Astrocyte of the cerebellum (primary cell): ENCODE data around the gene RIIAD1.

Experiments used
- DNase-seq: peaks from one replicate; pipeline ENCODE4 v3.0.0-alpha.2; 2011; ENCODE audit warnings: low read depth
- H3K4me3 ChIP-seq: 2 replicates; pipeline ENCODE4 v1.5.1; 2011; ENCODE audit warnings: mild to moderate bottlenecking, low read depth, low read length, moderate library complexity
- in situ Hi-C: cut with HindIII; loops from 2 replicates; pipeline ENCODE4 v1.10.0; 2017; ENCODE audit warnings: low sequenced_read_pairs
- TF ChIP-seq, protein P1 (sequence below): IDR thresholded peaks from 2 replicates; pipeline ENCODE4 v1.5.1; 2012; ENCODE audit warnings: low read length, low read depth, moderate library complexity, mild to moderate bottlenecking; ENCODE audit errors: missing control alignments

The RIIAD1 gene

DNA sequence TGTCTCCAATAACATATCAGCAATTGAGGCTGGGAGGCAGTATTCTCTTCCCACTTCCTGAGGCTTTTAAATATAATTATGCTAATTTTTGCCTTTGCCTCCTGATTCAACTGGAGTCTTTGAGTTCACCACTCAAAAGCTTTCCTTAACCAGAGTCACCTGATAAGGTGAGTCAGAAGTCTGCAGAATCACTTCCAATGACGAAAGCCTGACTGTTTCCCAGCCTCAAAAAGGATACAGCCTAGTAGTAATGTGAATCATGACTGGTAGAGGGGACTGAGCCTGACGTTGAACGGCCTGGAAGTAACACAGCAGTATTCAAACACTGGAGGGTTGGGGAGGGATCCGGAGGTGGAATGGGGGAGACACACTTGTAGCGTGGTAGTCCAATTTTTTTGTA lies 52.4 kb downstream of the RIIAD1 start:
- no peak overlapping the region for H3K4me3 ChIP-seq
- TF ChIP-seq, protein P1, sequence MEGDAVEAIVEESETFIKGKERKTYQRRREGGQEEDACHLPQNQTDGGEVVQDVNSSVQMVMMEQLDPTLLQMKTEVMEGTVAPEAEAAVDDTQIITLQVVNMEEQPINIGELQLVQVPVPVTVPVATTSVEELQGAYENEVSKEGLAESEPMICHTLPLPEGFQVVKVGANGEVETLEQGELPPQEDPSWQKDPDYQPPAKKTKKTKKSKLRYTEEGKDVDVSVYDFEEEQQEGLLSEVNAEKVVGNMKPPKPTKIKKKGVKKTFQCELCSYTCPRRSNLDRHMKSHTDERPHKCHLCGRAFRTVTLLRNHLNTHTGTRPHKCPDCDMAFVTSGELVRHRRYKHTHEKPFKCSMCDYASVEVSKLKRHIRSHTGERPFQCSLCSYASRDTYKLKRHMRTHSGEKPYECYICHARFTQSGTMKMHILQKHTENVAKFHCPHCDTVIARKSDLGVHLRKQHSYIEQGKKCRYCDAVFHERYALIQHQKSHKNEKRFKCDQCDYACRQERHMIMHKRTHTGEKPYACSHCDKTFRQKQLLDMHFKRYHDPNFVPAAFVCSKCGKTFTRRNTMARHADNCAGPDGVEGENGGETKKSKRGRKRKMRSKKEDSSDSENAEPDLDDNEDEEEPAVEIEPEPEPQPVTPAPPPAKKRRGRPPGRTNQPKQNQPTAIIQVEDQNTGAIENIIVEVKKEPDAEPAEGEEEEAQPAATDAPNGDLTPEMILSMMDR: no peak
- DNase-seq: no peak
- in situ Hi-C loops: no loop called here

DNA sequence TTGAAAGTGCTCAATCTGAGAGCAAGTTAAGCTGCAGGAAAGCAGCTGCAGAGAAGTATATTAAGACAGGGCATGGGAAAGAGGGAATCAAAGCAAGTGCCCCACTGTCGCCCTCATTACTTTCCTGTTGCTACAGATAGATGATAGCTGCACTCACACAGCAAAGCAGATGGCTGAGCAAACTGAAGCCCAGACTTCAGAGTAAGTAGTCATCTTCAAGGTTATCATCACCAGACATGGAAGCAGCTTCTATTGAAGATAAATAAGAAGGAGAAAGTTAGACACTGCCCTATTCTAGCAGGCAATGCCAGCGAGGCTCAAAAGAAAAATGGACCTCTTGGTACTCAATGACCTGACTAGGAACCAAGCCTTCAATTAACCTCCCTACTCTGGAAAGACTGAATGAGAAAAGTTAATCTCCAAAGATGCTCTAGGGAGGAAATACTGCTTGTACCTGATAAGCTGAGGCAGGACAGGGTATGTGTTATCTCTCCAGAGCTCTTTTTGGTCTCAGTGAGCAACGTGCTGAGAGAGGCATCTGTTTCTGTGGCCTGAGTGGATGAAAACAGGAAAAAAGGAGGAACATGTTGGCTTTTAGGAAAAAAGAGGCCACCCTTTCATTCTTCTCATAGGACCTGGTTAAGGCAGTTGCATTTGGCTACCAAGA lies 53.1 kb downstream of the RIIAD1 start:
- DNase-seq: no peak
- TF ChIP-seq, protein P1: no peak
- H3K4me3 ChIP-seq: no peak overlapping the region
- in situ Hi-C loops: no loop called here

DNA sequence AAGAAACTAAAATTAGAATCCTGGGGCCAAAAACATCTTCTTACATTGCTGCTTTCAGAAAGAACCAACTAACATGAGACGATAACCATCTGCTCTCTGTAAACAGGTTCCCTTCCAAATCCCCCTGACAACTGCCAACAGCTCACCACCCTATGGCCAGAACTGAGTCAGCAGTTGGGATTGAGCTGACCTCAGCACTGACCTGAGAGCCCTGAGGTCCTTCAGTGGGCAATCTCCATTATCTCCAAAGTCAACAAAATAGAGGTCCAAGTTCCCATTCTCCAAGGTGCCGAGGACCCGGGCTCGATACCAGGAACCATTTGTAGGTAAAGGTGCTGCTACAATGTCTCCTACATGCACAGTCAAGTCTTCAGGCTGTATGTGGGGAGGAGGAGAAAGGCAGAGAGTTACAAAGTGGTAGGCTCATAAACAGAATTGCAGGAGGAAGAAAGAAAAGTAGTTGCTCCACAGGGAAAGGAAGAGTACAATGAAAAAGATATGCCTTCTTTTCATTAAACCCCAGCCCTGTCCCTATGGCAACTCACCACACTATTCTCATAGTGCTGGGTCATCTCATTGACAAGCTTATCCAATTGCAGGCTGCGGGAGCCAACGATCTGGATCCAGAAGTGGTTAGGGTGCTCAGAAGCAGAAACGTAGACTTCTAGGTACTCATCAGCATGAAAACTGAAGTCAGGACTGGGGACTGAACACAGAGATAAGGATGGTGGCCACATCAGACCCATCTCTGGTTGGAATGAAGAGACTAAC lies 54.8 kb downstream of the RIIAD1 start:
- TF ChIP-seq, protein P1: no peak
- DNase-seq: no peak
- in situ Hi-C loops: no loop called here
- no peak overlapping the region for H3K4me3 ChIP-seq

DNA sequence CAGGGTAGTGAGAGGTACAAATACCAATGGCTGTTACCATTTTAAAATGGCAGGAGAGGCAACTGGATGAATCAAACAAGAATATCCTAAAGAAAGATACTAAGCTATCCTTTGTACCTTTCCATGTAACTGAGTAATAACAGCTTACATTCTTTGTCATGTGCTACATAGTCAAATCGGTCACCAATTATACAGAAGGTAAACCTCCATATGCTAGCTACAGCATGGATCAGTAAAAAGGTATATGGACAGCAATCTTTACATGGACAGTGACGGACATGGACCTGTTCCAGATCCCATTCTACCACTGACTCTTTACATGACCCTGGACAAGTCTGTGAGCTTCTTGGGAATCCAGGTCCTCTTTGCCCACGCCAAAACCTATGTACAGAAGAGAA lies 55.3 kb downstream of the RIIAD1 start:
- H3K4me3 ChIP-seq: no peak overlapping the region
- no peak for DNase-seq
- in situ Hi-C loops: no loop called here
- TF ChIP-seq, protein P1: no peak

DNA sequence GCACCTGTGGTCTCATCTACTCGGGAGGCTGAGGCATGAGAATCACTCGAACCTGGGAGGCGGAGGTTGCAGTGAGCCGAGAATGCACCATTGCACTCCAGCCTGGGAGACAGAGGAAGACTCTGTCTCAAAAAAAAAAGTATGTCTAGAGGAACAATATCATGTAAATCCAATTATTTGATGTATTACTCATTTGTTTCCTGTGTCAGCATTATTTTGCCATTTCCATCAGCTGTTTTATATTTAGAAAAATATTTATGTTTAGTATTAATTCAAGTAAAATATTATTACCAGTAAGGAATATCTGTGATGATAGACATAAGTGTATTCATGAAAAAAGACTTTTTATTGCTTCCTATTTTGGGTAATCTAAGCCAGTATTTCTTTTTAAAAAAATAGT lies 56.0 kb downstream of the RIIAD1 start:
- TF ChIP-seq, protein P1: no peak
- in situ Hi-C loops: no loop called here
- DNase-seq: no peak
- no peak overlapping the region for H3K4me3 ChIP-seq
